HCEC 1CT (cell line): Measurements from ENCODE around the gene CDH23.

Experiments
- DNase-seq: peaks from one replicate; pipeline ENCODE4 v3.0.0-alpha.2; 2017

Gene CDH23

DNA sequence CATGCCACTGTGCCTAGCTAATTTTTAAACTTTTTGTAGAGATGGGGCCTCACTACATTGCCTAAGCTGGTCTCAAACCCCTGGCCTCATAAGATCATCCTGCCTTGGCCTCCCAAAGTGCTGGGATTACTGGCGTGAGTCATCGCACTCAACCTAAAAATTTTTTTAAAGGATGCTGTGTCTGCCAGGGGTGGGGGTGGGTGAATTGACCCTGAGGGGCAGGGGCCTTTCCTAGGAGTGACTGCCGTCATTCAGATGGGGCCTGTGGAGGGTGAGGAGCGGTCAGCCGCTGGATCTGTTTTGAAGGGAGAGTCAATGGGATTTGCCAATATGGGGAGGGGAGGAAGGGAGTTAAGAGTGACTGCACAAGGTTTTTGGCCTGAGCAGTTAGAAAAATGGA is 233.4 kb downstream of the CDH23 start:
- no peak for DNase-seq

- no peak for DNase-seq
These were observed 234.5 kb downstream of the CDH23 start for GRCh38 chr10:71631007-71631861.

DNA sequence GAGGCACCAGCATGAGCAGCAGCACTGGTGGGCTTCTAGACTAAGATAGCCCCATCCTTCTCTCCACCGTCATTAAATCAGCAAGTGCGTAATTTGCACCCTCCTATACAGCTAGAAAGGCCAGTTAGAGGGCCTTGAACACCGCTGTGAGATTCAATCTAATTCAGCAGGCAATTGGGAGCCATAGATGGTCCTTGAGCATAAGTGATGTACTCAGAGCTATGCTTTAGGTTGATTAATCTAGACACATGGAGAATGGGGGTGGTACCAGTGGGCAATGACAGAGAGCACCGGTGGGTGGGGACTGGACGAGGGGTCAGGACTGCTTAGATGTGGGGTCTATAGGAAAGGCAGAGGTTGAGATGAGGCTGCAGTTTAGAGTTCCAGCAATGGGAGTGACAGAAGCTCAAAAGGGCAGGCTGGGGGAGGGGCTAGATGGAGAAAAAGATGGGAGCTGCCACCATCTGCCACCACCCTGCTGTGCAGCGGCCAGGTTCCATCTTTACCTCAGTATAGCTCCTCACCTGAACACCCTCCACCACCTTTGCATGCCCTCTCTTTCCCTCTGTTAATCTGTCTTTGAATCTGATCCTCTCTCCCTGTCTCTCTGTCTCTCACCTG is 235.6 kb downstream of the CDH23 start:
- no peak for DNase-seq

DNA sequence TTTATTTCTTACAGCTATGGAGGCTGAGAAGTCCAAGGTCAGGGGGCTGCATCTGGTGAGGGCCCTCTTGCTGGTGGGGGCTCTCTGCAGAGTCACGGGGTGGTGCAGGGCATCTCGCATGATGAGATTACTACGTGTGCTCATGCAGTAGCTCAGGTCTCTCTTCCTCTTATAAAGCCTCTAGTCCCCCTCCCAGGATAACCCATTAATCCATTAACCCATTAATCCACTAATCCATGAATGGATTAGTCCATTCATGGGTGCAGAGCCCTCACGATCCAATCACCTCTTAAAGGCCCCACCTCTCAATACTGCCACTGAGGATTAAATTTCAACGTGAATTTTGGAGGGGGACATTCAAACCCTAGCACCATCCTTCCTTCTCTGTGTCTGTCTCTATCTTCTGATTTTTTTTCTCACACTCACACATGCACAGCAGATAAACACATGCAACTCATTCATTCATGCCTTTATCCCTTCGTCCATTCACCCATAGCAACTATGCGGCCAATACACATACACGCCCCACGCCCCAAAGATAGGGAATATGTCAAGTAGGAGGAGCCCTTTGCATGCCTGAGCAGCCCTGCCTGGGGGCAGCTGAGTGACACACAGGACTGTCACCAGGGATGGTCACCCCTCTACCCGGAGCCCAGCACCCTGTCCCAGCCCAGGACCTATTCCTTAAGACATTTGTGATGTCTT is 236.3 kb downstream of the CDH23 start:
- no peak for DNase-seq

DNA sequence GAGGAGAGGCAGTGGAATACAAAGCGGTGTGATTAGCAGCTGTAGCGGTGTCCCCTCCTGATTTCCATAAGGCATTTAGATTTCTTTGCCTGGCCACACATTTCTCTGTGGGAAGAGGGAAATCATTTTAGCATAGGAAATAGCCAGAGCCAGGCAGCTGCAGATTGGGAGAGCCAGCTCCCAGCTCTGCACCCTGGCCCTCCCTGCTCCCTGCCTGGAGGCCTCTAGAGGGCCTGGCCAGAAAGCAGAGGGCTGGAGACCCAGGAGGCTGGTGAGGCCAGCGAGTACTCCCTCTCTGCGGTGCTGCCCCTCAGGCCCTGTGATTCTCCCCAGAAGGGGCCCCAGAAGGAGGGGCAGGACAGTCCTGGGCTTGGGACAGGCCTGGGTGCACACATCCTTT is 237.2 kb downstream of the CDH23 start:
- DNase-seq = no peak

GRCh38 chr10:71634531-71635164 is 237.9 kb downstream of the CDH23 start:
- DNase-seq = no peak

GRCh38 chr10:71635251-71635866 is 238.6 kb downstream of the CDH23 start:
- no peak for DNase-seq

GRCh38 chr10:71635867-71636266 is 239.1 kb downstream of the CDH23 start:
- no peak for DNase-seq

- no peak for DNase-seq
These were observed 239.9 kb downstream of the CDH23 start for GRCh38 chr10:71636588-71636987.

- DNase-seq = no peak
These were observed 240.6 kb downstream of the CDH23 start for GRCh38 chr10:71637305-71637704.

- no peak for DNase-seq
These were observed 241.5 kb downstream of the CDH23 start for GRCh38 chr10:71638064-71638821.

DNA sequence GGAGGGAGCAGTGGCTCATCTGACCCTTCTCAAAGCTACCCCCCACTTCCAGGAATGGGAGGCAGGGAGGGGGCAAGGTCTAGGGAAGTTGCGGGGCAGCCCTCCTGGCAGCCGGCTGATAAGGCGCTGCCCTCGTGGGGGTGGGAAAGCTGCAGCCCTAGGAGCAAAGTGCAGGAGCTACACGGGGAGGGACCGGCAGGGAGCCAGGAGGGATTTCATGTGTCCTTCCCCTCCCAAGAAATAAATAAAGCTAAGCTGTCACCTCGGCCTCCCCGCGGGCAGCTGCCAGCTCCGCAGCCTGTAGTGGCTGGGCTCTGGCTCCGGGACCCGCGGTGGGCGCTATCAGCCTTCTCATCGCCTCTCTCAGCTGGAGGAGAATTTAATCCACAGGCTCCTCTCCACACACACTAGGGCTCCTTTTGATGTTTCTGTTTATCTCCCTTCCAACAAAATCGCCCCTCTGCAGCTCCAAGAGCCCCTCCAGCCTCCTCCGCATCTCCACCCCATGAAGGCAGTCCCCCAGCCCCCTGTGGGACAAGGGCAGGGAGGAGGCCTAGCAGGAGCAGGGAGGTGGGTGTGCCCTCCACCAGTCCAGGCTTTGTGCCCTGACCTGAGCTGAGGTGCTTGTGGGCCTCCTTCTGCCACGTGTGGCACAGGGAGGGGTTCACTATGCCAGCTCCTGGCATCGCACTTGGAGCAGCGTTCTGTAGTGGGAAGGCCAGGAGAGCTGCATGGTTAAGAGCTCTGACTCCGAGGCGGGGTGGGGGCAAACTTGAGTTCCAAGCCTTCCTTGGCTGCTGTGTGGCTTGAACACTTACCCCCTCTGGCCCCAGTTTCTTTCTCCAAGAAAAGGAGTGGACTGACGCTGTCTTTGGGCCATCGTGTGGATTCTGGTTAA is 242.4 kb downstream of the CDH23 start:
- no peak for DNase-seq

DNA sequence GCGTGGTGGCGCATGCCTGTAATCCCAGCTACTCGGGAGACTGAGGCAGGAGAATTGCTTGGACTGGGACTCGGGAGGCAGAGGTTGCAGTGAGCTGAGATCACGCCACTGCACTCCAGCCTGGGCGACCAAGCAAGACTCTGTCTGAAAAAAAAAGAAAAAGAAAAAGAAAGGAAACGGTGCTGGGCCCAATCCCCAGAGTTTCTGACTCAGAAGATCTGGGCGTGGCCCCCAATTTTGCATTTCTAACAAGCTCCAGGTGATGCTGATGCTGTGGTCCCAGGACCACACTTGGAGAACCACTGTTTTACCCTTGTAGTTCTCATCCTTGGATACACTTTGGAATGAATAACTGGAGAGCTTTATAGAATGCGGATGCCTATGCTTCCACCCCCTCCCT is 243.9 kb downstream of the CDH23 start:
- DNase-seq = no peak

DNA sequence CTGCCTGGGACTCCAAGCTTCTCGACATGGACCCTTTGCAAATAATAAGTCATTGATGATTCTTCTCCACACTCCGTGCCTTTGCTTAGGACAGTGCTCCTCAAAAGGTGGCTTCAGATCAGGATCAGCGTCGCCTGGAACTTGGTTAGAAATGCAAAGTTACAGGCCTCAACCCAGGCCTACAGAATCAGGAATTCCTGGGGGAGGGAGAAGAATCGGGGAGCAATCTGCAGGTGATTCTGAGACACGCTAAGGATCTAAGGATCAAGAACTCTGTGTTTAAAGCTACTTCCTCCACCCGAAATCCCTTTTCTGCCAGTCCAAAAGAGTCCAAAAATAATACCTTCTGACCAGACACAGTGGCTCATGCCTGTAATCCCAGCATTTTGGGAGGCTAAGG is 244.7 kb downstream of the CDH23 start:
- DNase-seq = no peak

- DNase-seq = no peak
These were observed 245.3 kb downstream of the CDH23 start for GRCh38 chr10:71641986-71642385.

DNA sequence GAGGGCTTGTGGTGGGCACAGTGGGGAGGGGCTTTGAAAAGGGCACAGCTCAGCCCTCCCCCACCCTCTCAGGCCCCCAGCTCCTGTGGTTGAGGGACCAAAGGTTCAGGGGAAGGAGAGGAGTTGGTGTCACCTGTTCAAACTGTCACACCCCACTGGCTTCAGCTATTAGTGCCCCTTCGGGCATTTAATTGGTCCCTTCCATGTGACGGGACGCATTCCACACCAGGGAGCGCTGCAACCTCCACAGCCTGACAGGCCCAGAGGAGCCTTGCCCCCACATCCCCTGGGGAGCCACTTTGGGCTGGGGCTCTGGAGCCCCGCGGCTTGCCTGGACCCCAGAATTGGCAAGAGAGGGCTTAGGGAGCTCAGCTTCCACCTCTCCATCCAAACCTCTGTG is 247.2 kb downstream of the CDH23 start:
- DNase-seq = no peak

- DNase-seq = no peak
These were observed 247.8 kb downstream of the CDH23 start for GRCh38 chr10:71644307-71645180.

DNA sequence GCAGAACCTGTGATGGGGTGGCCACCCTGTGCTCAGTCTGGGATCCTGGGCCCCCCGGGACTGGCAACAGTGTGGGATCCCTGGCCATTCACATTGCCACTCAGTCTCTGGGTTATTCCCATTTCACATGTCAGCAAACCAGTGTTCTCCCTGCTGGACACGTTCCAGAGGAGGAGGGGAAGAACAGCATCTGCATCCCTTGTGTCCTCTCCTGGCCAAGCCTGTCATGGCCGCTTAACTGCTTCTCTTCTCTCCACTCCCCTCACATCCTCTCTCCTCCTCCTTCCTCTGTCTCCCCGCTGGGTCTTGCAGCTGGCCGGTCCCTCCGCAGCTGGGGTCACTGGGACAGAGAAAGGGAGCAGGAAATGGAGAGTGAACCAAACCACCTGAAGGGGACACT is 248.5 kb downstream of the CDH23 start:
- no peak for DNase-seq

GRCh38 chr10:71646037-71646436 is 249.3 kb downstream of the CDH23 start:
- DNase-seq = no peak
